Fibroblast of pulmonary artery (primary cell): Measurements from ENCODE around the gene AMFR.
A peak's percentile ranks its signal among the peaks of the same experiment; 100 is the strongest.

Experiments
- DNase-seq: peaks from one replicate; pipeline ENCODE4 v3.0.0-alpha.2; 2010; ENCODE audit warnings: low read depth
- H3K4me3 ChIP-seq: replicated peaks from 2 replicates; pipeline ENCODE4 v1.5.1; 2011; ENCODE audit warnings: low read depth, mild to moderate bottlenecking, control low read depth, low read length, moderate library complexity
- TF ChIP-seq, protein P1 (sequence below): IDR thresholded peaks from 2 replicates; pipeline ENCODE4 v1.5.1; 2011; ENCODE audit warnings: mild to moderate bottlenecking, control low read depth, low read length, inconsistent platforms; ENCODE audit errors: missing control alignments

AMFR gene

DNA sequence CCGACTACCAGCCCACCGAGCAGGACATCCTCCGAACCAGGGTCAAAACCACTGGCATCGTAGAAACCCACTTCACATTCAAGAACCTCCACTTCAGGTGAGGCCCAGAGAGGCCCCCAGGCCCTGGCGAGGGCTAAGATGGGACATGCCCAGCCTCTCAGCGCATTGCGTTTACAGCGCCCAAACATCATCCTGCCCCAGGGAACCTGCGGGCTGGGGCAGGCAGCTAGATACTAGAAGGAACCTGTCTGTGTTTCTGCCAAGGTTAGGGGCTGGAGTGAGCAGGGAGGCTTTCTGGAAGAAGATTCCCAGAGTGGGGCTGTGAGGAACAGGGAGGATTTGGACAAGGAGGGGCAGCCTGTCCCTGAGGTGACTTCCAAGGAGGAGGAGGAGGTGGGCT, 90.6 kb downstream of the AMFR start:
- TF ChIP-seq, protein P1, sequence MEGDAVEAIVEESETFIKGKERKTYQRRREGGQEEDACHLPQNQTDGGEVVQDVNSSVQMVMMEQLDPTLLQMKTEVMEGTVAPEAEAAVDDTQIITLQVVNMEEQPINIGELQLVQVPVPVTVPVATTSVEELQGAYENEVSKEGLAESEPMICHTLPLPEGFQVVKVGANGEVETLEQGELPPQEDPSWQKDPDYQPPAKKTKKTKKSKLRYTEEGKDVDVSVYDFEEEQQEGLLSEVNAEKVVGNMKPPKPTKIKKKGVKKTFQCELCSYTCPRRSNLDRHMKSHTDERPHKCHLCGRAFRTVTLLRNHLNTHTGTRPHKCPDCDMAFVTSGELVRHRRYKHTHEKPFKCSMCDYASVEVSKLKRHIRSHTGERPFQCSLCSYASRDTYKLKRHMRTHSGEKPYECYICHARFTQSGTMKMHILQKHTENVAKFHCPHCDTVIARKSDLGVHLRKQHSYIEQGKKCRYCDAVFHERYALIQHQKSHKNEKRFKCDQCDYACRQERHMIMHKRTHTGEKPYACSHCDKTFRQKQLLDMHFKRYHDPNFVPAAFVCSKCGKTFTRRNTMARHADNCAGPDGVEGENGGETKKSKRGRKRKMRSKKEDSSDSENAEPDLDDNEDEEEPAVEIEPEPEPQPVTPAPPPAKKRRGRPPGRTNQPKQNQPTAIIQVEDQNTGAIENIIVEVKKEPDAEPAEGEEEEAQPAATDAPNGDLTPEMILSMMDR = no peak
- no peak for DNase-seq

DNA sequence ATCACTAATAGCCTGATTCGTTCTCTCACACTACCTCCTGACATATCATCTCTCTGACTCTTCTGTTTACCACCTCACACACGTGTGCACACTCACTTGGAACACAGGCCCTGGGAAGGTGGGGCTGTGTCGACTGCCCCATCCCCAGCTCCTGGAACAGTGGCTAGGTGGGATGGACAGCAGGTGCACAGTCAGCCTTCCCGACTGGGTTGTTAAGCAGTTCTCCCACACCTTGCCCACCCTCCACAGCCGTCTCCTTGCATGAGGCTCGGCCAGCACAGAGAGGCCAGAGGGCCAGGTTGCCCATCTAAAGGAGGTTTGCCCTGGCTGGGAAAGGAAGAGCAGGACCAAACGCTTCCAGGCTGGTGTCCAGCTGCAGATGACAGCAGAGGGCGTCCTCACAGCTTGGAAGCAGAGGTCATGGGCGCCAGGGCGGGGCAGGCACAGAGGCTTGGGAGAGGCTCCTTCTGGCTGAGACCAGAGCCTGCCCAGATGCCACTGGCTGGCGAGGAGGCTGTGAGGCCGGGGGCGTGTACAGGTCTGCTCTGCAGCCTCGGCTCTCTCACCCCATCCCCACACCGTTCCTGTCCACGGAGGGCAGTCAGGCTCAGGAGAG, 92.8 kb downstream of the AMFR start:
- no peak overlapping the region for H3K4me3 ChIP-seq
- TF ChIP-seq, protein P1 = peak; percentile 32
- DNase-seq = peak; percentile 57

More for the DNA sequence above, 90.6 kb downstream of the AMFR start:
- H3K4me3 ChIP-seq = no peak overlapping the region

DNA sequence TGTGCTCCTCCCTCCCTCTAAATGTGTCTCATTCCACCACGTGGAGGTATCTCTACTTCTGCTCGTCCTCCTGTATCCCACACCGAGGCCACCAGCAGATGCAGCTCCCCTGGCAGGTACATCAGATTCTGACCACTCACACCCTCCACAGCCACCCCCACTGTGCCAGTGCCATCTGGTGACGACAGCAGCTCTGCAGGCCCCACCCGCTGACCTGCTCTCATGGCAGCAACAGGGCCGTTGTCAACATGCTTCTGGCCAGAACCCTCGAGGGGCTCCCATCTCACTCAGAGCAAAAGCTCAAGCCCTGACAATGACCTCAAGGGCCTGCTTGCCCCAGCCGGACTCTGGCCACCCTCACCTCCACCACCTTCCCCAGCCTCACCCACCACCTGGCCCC, 93.4 kb downstream of the AMFR start:
- H3K4me3 ChIP-seq = no peak overlapping the region
- TF ChIP-seq, protein P1 = no peak
- DNase-seq = no peak

DNA sequence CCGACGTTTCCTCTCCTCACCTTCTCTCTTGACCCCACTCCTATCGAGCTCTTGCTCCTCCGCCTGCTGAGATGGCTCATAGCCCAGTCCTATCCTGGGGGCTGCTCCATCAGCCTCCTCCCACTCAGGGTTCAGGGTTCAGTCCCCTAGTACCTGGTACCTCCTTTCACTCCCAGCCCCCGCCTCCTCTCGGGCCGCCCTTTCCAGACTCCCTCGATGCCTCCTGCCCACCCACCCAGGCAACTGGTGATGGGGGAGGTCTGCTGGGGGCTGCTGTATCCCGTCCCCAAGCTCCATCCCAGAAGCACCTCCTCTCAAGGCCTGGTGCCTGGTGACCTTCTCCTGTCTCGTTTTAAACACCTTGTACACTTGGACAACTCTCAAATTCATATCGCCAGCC, 93.9 kb downstream of the AMFR start:
- no peak overlapping the region for H3K4me3 ChIP-seq
- DNase-seq = no peak
- TF ChIP-seq, protein P1 = no peak

DNA sequence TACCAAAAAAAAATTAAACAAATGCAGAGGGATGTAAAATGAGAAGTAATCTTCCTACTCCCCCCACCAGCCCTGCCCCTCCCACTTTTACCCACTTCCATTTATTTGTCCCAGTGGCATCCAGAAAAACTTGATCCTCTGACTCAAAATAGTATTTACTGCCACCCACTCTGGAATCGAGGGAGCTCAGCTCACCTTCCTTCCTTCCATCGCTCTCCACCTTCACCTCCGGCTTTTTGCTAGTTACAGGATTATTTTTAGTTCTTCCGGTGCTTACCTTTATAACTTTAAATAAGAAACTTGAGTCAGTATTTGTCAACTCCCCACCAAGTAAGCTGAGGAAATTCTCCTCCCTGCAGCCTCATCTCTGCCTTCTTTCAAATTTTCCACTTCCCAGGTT, 94.9 kb downstream of the AMFR start:
- TF ChIP-seq, protein P1 = no peak
- H3K4me3 ChIP-seq = no peak overlapping the region
- DNase-seq = no peak

DNA sequence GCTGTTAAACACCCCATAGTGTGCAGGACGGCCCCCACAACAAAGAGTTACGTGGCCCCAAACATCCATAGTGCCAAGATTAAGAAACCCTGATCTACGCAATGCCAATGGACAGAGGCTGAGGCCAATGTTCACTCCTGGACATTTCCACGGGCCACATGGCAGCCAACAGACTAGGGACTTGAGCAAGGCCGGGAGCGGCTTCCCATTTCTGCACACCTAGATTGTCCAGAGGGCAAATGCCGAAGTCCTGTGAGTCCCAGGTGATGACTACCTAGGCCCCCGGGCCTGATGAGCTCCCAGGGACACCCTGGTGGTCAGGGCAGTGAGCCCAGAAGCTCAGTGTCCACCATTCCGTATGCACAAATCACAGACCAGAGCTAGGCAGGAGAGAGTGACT, 95.5 kb downstream of the AMFR start:
- no peak for DNase-seq
- H3K4me3 ChIP-seq = no peak overlapping the region
- TF ChIP-seq, protein P1 = no peak

DNA sequence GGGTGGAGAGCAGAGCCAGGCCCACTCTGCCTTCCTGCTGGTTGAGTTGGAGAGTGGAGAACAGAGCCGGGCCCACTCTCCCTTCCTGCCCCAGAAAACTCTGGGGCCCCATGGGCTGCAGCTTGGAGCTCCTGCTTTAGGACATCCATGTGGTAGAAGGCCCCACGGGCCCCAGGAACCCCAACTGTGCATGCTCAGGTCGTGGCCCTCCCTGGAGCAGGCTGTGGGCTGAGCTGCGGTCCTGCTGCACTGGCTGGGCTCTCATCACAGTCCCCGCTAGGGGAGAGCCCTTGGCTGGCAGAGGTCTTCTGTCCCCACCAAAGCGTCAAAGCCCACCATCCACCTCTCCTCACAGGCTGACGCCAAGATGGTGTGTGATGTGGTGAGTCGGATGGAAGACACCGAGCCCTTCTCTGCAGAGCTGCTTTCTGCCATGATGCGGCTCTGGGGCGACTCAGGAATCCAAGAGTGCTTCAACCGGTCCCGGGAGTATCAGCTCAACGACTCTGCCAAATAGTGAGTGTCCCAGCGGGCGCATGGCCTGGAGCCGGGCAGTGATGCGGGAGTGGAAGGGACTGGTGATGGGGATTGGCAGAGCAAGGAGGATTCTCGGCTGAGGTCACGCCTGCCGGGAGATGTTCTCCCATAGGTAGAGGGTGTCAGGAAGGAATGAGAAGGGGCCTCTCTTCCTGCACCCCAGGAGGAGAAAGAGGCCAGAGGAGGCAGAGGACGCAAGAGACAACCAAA, 96.9 kb downstream of the AMFR start:
- DNase-seq = no peak
- TF ChIP-seq, protein P1 = no peak
- no peak overlapping the region for H3K4me3 ChIP-seq
